Daoy (cell line): ENCODE data around the gene SHISA6. TPM values are rescaled to one million over a fixed set of nuclear protein-coding genes. Genes with fewer than 3 reads are reported as not detected.

ENCODE experiments used
- DNase-seq: peaks from one replicate; pipeline ENCODE4 v3.0.0-alpha.2; 2015; ENCODE audit warnings: low read depth
- total RNA-seq: library from RNA; depleted of rRNA; stranded (reverse); fragments of >200 nt; shearing (Covaris generic); gene quantifications from 2 replicates; pipeline ENCODE4 v1.2.3, GENCODE V29; 2014

SHISA6 gene
- total RNA-seq, 1 experiment from 2014 or later: not detected

- no peak for DNase-seq
Measured at GRCh38 chr17:11446316-11446715, 205.3 kb downstream of the SHISA6 start.

GRCh38 chr17:11454096-11454495 is 213.1 kb downstream of the SHISA6 start:
- no peak for DNase-seq

GRCh38 chr17:11458279-11458678 is 217.3 kb downstream of the SHISA6 start:
- DNase-seq: no peak

DNA sequence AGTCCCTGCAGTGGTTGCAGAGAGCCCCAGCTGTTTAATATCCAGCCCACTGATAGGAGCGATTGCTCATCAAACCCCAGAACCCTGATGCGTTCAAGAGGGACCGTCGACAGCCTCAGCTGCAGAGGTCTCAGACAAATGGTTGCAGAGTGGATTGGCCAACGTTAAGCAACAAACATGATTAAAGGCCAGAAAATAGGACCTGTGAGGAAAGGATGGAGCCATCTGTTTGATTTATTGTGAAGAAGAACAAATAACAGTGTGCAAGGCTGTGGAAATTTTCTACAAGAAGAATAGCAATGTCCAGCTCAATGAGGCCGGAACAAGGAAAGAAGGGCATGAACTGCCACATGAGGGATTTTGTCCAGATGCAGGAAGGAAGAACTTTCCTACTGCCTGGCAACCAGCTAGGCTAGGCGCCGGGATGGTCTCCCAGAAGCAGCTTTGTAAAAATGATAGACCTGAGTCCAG is 218.9 kb downstream of the SHISA6 start:
- DNase-seq: no peak

DNA sequence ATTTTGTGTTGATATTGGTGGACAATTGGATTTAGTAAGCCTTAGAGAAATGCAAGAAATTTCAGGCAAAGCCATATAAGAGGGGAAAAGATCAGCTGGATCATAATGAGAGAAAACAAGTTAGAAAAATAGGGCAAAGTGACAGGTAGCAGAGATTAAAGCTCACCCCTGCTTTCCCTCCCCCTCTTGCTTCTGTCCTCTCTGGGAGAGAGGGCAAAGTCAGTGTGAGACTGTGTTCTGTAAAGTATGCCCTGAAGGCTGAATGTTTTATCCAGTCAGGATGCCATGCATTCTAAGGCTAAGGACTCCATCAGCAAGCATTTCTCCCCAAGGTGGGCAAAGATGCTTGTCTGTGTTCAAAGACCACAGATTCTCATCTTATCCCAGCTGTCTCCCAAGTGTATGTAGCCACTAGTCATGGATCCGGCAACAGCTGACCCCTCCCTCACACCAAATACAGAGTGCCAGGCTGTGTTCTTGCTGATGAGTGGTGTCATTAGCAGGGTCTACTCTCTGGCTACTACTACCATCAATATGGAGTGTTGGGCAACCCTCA is 221.1 kb downstream of the SHISA6 start:
- DNase-seq: no peak

GRCh38 chr17:11467639-11468038 is 226.6 kb downstream of the SHISA6 start:
- no peak for DNase-seq

DNA sequence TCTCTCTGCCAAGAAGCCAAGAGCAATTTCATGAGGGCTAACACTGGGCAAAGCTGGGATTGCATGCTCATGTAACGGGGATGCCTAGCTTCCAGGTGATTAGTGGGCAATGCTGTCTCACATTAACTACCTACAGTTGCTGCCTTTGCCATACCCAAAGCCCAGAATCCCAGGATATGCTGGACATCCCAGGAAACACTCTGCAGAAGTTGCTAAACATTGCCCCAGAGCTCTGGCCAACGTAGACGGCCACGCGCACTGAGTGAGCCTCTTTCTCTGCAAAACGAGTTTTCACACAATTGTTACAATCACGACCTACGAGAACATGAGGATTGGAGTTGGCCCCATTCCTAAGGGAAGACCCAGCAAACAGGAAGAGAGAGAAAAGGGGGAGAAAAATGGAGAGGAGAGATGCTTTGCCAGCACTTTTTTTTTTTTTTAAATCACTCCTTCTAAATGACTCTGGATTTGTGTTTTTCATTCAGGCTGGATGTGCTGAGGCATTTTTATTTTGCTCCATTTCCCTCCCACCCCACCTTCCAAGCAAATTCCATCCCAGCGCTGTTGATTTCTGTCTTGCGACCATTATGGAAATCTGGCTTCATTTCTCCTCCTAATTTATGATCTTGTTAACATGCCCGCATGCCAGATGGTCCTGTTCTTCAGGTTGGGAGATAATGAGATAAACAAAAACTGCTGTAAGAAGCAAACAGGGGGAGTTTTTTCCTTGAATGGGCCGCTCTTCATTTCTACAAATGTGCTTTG is 244.5 kb downstream of the SHISA6 start:
- DNase-seq: no peak

- no peak for DNase-seq
Measured at GRCh38 chr17:11486101-11486867, 245.3 kb downstream of the SHISA6 start.

- DNase-seq: no peak
Measured at GRCh38 chr17:11486868-11487310, 245.9 kb downstream of the SHISA6 start.

- no peak for DNase-seq
Measured at GRCh38 chr17:11487469-11487868, 246.5 kb downstream of the SHISA6 start.

DNA sequence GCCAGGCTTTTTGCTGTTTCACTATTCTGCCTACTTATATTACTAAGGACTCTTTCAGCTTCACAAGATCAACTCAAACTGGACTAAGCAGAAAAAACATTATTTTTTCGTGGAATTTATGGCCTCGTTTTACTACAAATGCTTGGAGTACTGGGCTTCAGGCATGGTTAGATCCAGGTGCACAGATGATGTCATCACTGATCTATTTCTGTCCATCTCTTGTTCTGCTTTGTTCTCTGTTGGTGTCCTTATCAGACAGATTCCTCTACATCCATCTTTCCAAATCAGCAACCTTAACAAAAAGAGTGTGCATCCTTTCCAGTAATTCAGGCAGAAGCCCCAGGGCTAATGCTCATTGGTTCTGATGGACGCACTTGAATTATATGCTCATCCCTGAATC is 247.4 kb downstream of the SHISA6 start:
- DNase-seq: no peak

DNA sequence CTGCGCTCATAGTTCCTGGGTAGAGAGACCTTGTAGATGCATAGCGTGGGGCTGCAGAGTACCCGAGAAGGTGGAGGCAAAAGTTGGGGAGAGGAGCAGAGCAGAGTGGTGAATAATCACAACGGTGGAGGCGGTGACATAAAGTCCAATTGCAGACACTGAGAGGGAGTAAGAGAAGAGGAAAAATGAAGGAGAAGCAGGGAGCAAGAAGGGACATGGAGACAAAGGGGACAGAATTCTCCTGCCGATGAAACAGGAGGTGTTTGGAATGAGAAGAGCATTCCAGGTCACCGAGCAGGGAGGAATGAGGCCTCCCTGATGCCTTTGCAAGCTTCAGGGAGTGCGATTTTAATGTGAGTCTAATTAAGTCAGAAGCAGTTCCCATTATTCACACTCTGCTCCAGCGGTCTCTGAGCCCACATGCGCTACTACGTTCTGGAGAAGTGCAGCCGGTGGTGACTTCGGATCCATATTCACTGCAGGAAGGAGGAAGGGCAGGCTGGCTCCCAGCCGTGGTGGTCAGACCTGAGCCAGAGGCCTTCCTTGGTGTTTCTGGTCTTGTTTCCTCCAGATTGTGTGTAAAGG is 249.2 kb downstream of the SHISA6 start:
- no peak for DNase-seq

GRCh38 chr17:11492511-11492910 is 251.5 kb downstream of the SHISA6 start:
- DNase-seq: no peak

DNA sequence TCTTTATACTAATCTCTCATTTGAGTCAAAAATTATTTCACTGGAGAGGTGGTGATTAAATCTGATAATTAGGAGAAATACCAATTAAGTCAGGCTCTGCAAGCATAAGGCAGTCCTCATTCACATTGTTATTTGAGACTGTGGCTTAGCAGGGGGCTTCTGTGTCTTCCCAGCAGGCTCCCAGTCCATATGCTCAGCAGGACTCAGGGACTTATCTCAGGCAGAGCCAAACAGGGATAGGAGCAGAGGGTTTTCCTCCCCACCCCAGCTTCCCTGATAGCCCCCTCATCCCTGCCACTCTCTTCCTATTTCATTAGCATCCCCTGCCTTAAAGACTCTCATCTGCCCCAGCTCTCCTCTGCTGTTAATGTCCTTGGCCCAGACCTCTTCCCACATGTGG is 252.9 kb downstream of the SHISA6 start:
- no peak for DNase-seq

- DNase-seq: no peak
Measured at GRCh38 chr17:11495613-11496012, 254.6 kb downstream of the SHISA6 start.

DNA sequence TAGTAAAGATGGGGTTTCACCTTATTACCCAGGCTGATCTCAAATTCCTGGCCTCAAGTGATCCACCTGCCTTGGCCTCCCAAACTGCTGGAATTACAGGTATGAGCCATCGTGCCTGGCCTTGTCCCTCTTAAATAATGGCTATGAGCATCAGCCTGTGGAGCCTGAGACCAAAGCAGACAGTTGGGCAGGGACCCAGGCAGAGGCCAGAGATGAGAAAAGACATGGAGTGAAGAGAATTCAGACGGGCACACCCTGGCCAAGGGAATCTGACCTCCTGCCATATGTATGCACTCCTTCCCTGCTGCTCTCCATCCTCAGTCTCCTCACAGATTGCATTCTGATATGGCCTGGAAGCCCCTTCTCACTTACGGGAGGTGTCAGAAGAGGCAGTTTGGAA is 258.9 kb downstream of the SHISA6 start:
- no peak for DNase-seq

GRCh38 chr17:11503308-11504035 is 262.5 kb downstream of the SHISA6 start:
- DNase-seq: no peak

- DNase-seq: no peak
Measured at GRCh38 chr17:11506635-11507034, 265.6 kb downstream of the SHISA6 start.

DNA sequence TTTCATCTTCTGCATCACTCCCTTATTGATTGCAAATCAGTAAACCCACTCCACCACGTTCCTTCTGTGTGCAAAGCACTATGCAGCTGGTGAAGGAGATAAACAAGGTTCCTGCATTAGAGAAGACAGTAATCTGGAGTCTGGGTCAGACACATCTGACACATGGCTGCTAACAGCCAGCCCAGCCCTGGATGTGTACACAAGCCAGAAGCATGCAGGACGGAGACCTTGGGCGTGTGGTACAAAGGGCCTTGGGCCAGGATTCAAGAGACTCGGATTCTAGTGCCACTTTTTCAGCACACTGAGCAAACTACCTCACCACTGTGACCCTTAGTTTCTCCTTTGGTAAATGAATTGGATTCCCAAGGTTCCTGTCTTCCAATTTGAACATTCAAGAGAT is 270.7 kb downstream of the SHISA6 start:
- no peak for DNase-seq

DNA sequence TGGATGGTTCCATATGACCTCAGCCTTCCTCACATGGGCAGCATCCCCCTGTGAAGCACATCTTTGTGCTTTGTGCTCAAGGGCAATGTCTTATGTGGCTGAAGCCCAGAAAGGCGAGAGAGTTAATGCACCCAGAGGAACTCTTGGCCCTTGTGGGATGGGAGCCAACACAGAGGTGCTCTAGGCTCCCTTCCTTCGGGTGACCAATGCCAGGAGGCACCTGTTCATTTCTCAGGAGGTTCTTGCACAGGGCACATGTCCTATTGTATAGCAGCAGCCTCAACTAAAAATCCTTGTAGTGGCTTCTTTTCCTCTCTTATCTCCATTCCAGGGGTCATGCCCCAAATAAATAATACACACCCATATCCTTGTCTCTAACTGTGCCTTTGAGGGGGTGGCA is 273.6 kb downstream of the SHISA6 start:
- no peak for DNase-seq

- DNase-seq: no peak
Measured at GRCh38 chr17:11514981-11515680, 274.1 kb downstream of the SHISA6 start.
